Endodermal cell (in vitro differentiated cells): ENCODE results near the gene SCUBE1. TPM values are rescaled to one million over a fixed set of nuclear protein-coding genes. Genes with fewer than 3 reads are reported as not detected.

Source experiments
- DNase-seq: peaks from one replicate; pipeline ENCODE4 v3.0.0-alpha.2; 2017
- H3K27ac ChIP-seq: 2 replicates; pipeline ENCODE4 v1.5.1; 2013; ENCODE audit warnings: mild to moderate bottlenecking, low read depth, low read length, moderate library complexity
- H3K27me3 ChIP-seq: 2 replicates; pipeline ENCODE4 v1.6.1; 2013; ENCODE audit warnings: mild to moderate bottlenecking, low read length, moderate library complexity; ENCODE audit not compliant: insufficient read depth, control insufficient read depth, poor library complexity, severe bottlenecking
- H3K36me3 ChIP-seq: 2 replicates; pipeline ENCODE4 v1.7.0; 2013; ENCODE audit warnings: mild to moderate bottlenecking, low read length, moderate library complexity; ENCODE audit not compliant: control insufficient read depth, insufficient read depth
- H3K4me1 ChIP-seq: one replicate; pipeline ENCODE4 v1.7.0; 2013; ENCODE audit warnings: low read length; ENCODE audit not compliant: control insufficient read depth, insufficient read depth
- H3K4me3 ChIP-seq: 2 replicates; pipeline ENCODE4 v1.5.1; 2013; ENCODE audit warnings: mild to moderate bottlenecking, low read length, moderate library complexity
- H3K9ac ChIP-seq: 2 replicates; pipeline ENCODE4 v1.6.1; 2013; ENCODE audit warnings: mild to moderate bottlenecking, low read length, moderate library complexity; ENCODE audit not compliant: poor library complexity, severe bottlenecking; ENCODE audit errors: extremely low read depth
- H3K9me3 ChIP-seq: 2 replicates; pipeline ENCODE4 v1.6.1; 2013; ENCODE audit warnings: mild to moderate bottlenecking, low read length, moderate library complexity; ENCODE audit not compliant: control insufficient read depth
- H3K27ac Mint-ChIP-seq: 2 replicates; pipeline ENCODE4 v1.8.0; 2020; ENCODE audit warnings: mixed read lengths
- H3K27me3 Mint-ChIP-seq: 2 replicates; pipeline ENCODE4 v1.8.0; 2021; ENCODE audit warnings: mild to moderate bottlenecking, mixed read lengths; ENCODE audit not compliant: insufficient read depth
- H3K36me3 Mint-ChIP-seq: 2 replicates; pipeline ENCODE4 v1.8.0; 2020; ENCODE audit warnings: low read depth, mixed read lengths
- H3K4me1 Mint-ChIP-seq: 2 replicates; pipeline ENCODE4 v1.8.0; 2020; ENCODE audit warnings: mixed read lengths
- H3K4me3 Mint-ChIP-seq: 2 replicates; pipeline ENCODE4 v1.8.0; 2020; ENCODE audit warnings: mild to moderate bottlenecking, moderate library complexity, mixed read lengths
- H3K9me3 Mint-ChIP-seq: 2 replicates; pipeline ENCODE4 v1.8.0; 2020; ENCODE audit warnings: mild to moderate bottlenecking, mixed read lengths
- CTCF ChIP-seq: fragments of 200-600 bp; sonication (generic); conservative IDR thresholded peaks from 2 replicates; pipeline ENCODE4 v1.5.0; 2021; ENCODE audit warnings: antibody characterized with exemption, mild to moderate bottlenecking
- WGBS, 2 experiments: methylation state at CpG; one replicate each; pipeline versions ENCODE4 v1.1.5 to v1.1.7; 2013; ENCODE audit warnings: missing lambda C conversion rate in 2 of 2, mixed read lengths in 1 of 2; ENCODE audit not compliant: insufficient coverage in 1 of 2, insufficient read length in 1 of 2; 5-methylcytosine and 5-hydroxymethylcytosine counted together
- total RNA-seq, 2 donors: library from RNA; stranded (reverse); fragmentation: NEBNext Ultra II Directional in 1 of 2; extraction: Animal tissue kit (Norgen Biotek cat#: 25700) in 1 of 2; gene quantifications; 2 replicates in 1 of 2; 3 replicates in 1 of 2; pipeline ENCODE4 v1.2.1, GENCODE V29; 2021

Gene SCUBE1
- total RNA-seq, 2 donors from 2014 or later = 0.13 to 0.95 TPM

- Mint-ChIP-seq H3K4me1 (peaks cover 9% of the 10 kb centered on the region), H3K4me3 (no peak overlapping the region), H3K27ac (peak overlapping the region; percentile 33), H3K36me3 (peaks cover 44% of the 10 kb centered on the region), H3K9me3 (no peaks in the 10 kb centered on the region), H3K27me3 (no peaks in the 10 kb centered on the region)
- H3K27me3 ChIP-seq = no peaks in the 10 kb centered on the region
- H3K4me1 ChIP-seq = no peaks in the 10 kb centered on the region
- DNase-seq = peak; percentile 59
- no peaks in the 10 kb centered on the region for H3K9me3 ChIP-seq
- H3K36me3 ChIP-seq = peaks cover 19% of the 10 kb centered on the region
- WGBS, 2 experiments = 94 to 95% methylated on average over 19 to 25 of the region's 25 CpGs
- TF ChIP-seq CTCF = no peak
- no peak overlapping the region for H3K4me3 ChIP-seq
- H3K27ac ChIP-seq = no peak overlapping the region
- H3K9ac ChIP-seq = no peak overlapping the region
Measured at GRCh38 chr22:43168471-43169309, 174.5 kb downstream of the SCUBE1 start.

- TF ChIP-seq CTCF = no peak
- H3K4me1 ChIP-seq = no peaks in the 10 kb centered on the region
- H3K27me3 Mint-ChIP-seq = no peaks in the 10 kb centered on the region
- no peak overlapping the region for H3K4me3 ChIP-seq
- peaks cover 31% of the 10 kb centered on the region for H3K36me3 Mint-ChIP-seq
- no peaks in the 10 kb centered on the region for H3K9me3 ChIP-seq
- H3K4me3 Mint-ChIP-seq = no peak overlapping the region
- no peaks in the 10 kb centered on the region for H3K27me3 ChIP-seq
- 93 to 94% methylated on average over 14 to 19 of the region's 19 CpGs for WGBS, 2 experiments
- peaks cover 11% of the 10 kb centered on the region for H3K36me3 ChIP-seq
- peaks cover 9% of the 10 kb centered on the region for H3K4me1 Mint-ChIP-seq
- H3K9me3 Mint-ChIP-seq = no peaks in the 10 kb centered on the region
- no peak overlapping the region for H3K9ac ChIP-seq
- no peak for DNase-seq
- H3K27ac ChIP-seq = no peak overlapping the region
- H3K27ac Mint-ChIP-seq = peak overlapping the region; percentile 55
Measured at GRCh38 chr22:43167001-43167589, 176.1 kb downstream of the SCUBE1 start.

GRCh38 chr22:43166132-43166930, 176.8 kb downstream of the SCUBE1 start:
- no peak overlapping the region for H3K4me3 Mint-ChIP-seq
- Histone ChIP-seq H3K4me3 (no peak overlapping the region), H3K27ac (no peak overlapping the region), H3K4me1 (no peaks in the 10 kb centered on the region), H3K9ac (no peak overlapping the region), H3K36me3 (peaks cover 9% of the 10 kb centered on the region), H3K27me3 (no peaks in the 10 kb centered on the region), H3K9me3 (no peaks in the 10 kb centered on the region)
- no peak for TF ChIP-seq CTCF
- 87 to 90% methylated on average over 19 to 23 of the region's 23 CpGs for WGBS, 2 experiments
- no peak overlapping the region for H3K27ac Mint-ChIP-seq
- DNase-seq = no peak
- peaks cover 30% of the 10 kb centered on the region for H3K36me3 Mint-ChIP-seq
- H3K27me3 Mint-ChIP-seq = no peaks in the 10 kb centered on the region
- H3K4me1 Mint-ChIP-seq = peaks cover 9% of the 10 kb centered on the region
- H3K9me3 Mint-ChIP-seq = no peaks in the 10 kb centered on the region
